Peyer's patch (tissue), 4 donors: ENCODE results near the gene CXXC5. TPM values are rescaled to one million over a fixed set of nuclear protein-coding genes. Genes with fewer than 3 reads are reported as not detected.
A peak's percentile ranks its signal among the peaks of the same experiment; 100 is the strongest.

Source experiments
- DNase-seq, 3 donors: peaks; one replicate each; pipeline ENCODE4 v3.0.0-alpha.2; 2017 to 2019
- H3K27ac ChIP-seq, 4 donors: fragments of 200-600 bp; sonication (generic); one replicate each; pipeline ENCODE4 v1.5.1; 2016 to 2019
- H3K27me3 ChIP-seq, 2 donors: fragments of 200-600 bp; sonication (generic); one replicate each; pipeline ENCODE4 v1.5.1; 2019
- H3K36me3 ChIP-seq, 3 donors: fragments of 200-600 bp; sonication (generic); one replicate each; pipeline ENCODE4 v1.5.1; 2016 to 2019
- H3K4me1 ChIP-seq, 4 donors: fragments of 200-600 bp; sonication (generic); one replicate each; pipeline ENCODE4 v1.5.1; 2016 to 2019
- H3K4me3 ChIP-seq, 4 donors: fragments of 200-600 bp; sonication (generic); 1 replicate in 3 of 4; 2 replicates in 1 of 4; pipeline ENCODE4 v1.5.1; 2016 to 2019; ENCODE audit warnings: mild to moderate bottlenecking in 1 of 4
- H3K9me3 ChIP-seq, 4 donors: fragments of 200-600 bp; sonication (generic); one replicate each; pipeline ENCODE4 v1.5.1; 2016 to 2019; ENCODE audit warnings: mild to moderate bottlenecking in 1 of 4
- POLR2A ChIP-seq, 2 donors: fragments of 450-650 bp; IDR thresholded peaks; one replicate each; pipeline ENCODE4 v1.5.1; 2017; ENCODE audit warnings: antibody characterized with exemption in 2 of 2, mild to moderate bottlenecking in 2 of 2, moderate library complexity in 2 of 2
- total RNA-seq, 4 donors: library from RNA; depleted of rRNA; stranded (reverse); fragments of >200 nt; gene quantifications; one replicate each; pipeline ENCODE4 v1.1.0, GENCODE V29; 2016
- TF ChIP-seq, protein P1 (sequence below), 6 experiments: fragments of 450-650 bp in 4 of 6; fragments of 200-600 bp in 2 of 6; sonication (generic) in 1 of 6; IDR thresholded peaks; one replicate each; pipeline ENCODE4 v1.5.1; 2017 to 2019; ENCODE audit warnings: antibody characterized with exemption in 6 of 6, mild to moderate bottlenecking in 3 of 6, moderate library complexity in 1 of 6

Gene CXXC5
- total RNA-seq, 4 donors from 2014 or later, result 21.7 to 49.5 (median 30.9) TPM

DNA sequence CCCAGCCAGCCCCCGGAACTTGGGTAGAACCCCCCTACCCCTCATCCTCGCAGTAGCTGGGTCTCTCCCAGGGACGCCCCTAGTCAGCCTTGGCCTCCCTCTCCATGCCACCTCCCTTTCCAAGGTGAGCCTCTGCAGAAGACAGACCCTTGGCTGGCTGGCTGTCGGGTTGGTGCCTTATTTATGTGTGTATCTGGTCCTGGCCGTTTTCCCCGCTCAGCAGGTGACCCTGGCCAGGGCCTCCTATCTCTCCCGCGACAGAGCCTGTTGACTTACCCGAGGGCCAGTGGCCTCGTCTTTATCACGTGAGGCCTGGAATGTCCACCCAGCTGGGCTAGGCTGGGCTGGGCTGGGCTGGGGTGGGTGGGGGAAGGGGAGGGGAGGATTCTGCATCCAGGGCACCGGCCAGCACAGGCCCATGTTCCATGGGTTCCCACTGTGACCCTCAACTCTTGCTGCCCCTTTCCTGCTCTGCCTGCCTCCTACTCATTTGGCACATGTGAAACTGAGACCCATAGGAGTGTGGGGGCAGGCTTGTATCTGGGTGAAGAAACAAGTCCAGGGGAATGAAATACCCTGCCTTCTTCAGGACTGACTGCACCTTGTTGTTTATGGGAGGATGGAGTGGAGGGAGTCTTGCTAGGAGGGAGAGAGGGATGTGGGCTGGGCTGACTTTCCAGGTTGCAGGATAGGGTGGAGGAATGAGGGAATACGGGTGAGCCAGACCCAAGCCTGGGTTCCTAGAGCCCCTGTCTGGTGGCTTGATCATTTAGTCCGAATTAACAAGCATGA is 3.1 kb downstream of the CXXC5 start:
- H3K36me3 ChIP-seq, result no peaks in the 10 kb centered on the region
- DNase-seq, result peak in 2 of 3 donors; percentile 69 to 73
- no peaks in the 10 kb centered on the region for H3K27me3 ChIP-seq
- peaks cover 12 to 85% (median 34%) of the 10 kb centered on the region in 4 donors for H3K4me1 ChIP-seq
- peak in 1 of 2 donors; percentile 17 for TF ChIP-seq POLR2A (IDR thresholded peaks at IDR 0.05)
- TF ChIP-seq, protein P1, sequence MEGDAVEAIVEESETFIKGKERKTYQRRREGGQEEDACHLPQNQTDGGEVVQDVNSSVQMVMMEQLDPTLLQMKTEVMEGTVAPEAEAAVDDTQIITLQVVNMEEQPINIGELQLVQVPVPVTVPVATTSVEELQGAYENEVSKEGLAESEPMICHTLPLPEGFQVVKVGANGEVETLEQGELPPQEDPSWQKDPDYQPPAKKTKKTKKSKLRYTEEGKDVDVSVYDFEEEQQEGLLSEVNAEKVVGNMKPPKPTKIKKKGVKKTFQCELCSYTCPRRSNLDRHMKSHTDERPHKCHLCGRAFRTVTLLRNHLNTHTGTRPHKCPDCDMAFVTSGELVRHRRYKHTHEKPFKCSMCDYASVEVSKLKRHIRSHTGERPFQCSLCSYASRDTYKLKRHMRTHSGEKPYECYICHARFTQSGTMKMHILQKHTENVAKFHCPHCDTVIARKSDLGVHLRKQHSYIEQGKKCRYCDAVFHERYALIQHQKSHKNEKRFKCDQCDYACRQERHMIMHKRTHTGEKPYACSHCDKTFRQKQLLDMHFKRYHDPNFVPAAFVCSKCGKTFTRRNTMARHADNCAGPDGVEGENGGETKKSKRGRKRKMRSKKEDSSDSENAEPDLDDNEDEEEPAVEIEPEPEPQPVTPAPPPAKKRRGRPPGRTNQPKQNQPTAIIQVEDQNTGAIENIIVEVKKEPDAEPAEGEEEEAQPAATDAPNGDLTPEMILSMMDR (IDR thresholded peaks at IDR 0.05), result no peak
- peak overlapping the region; percentile 84 to 96 (median 86) for H3K27ac ChIP-seq
- peak overlapping the region; percentile 79 to 95 (median 87) for H3K4me3 ChIP-seq
- no peaks in the 10 kb centered on the region for H3K9me3 ChIP-seq

DNA sequence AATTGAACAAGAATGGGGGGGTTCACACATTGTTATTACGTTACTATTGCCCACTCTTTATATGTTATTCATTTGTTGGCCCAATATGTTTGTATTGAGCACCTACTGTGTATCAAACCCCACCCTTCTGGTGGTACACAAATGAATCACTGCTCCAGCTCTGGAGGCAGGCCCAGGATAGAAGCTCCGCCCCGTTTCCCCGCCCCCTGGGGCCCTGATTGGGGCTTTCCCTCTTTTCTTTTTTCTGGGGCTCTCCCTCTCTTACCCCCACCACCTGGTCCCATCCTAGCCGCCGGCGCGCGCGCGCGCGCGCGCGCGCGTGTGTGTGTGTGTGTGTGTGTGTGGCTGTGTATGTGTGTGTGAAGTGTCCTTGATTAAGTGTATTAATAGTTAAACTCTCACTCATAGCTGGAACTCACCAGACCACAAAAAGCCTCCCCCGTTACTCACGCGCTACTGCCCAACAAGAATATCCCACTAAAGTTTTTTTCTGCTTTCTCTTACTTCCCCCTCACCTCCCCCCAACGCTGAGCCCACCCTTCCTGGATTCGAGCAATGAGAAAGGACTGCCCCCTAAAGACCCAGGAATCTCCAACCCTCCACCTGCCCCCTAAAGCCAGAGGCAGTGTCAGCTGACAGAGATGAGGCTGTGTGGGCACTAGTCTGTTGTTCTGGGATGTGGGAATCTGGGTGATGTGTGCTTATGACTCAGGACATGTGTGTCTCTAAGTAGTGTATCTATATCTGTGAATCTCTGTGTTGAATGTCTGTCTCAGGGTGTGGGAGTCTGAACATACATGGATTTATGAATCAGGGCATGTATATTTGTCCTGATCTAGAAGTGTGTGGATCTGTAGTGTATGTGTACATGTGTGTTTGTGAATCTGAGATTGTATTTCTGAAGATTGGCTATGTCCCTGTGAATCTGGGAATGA is 4.0 kb downstream of the CXXC5 start:
- Histone ChIP-seq H3K27ac (peak overlapping the region; percentile 84 to 96 (median 86)), H3K27me3 (no peaks in the 10 kb centered on the region), H3K36me3 (no peaks in the 10 kb centered on the region), H3K4me1 (peaks cover 12 to 78% (median 37%) of the 10 kb centered on the region in 4 donors), H3K4me3 (peak overlapping the region; percentile 79 to 95 (median 87)), H3K9me3 (no peaks in the 10 kb centered on the region)
- peak; percentile 83 to 94 (median 90) for DNase-seq
- TF ChIP-seq, protein P1 (IDR thresholded peaks at IDR 0.05), result no peak
- no peak for TF ChIP-seq POLR2A (IDR thresholded peaks at IDR 0.05)

DNA sequence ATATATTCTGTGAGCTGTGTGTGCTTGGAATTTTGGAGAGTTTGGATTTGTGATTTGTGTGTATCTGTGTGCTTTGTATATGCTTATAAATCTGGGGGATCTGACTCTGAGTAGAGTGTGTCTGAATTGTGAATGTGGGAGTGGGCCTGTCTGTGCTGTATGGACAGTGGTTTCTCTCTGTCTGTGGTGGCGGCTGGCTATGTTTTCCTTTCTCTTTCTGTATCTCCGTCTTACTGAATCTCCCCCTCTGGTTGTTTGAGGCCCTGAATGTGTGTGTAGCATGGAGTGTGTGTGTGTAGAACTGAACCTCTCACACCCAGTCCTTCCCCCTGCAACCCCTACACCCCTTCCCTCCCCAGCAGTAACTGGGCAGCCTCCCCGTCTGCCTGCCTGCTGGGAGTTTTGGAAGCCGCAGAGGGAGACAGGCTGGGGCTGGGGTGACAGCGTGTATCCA is 4.7 kb downstream of the CXXC5 start:
- TF ChIP-seq, protein P1 (IDR thresholded peaks at IDR 0.05), result peak in 1 of 6 experiments; percentile 4
- TF ChIP-seq POLR2A (IDR thresholded peaks at IDR 0.05), result no peak
- no peak for DNase-seq
- H3K27me3 ChIP-seq, result no peaks in the 10 kb centered on the region
- peaks cover 12 to 77% (median 37%) of the 10 kb centered on the region in 4 donors for H3K4me1 ChIP-seq
- peak overlapping the region; percentile 38 to 96 (median 80) for H3K27ac ChIP-seq
- H3K9me3 ChIP-seq, result no peaks in the 10 kb centered on the region
- H3K4me3 ChIP-seq, result peak overlapping the region in 3 of 4 donors; percentile 2 to 10 (median 2)
- H3K36me3 ChIP-seq, result no peaks in the 10 kb centered on the region

DNA sequence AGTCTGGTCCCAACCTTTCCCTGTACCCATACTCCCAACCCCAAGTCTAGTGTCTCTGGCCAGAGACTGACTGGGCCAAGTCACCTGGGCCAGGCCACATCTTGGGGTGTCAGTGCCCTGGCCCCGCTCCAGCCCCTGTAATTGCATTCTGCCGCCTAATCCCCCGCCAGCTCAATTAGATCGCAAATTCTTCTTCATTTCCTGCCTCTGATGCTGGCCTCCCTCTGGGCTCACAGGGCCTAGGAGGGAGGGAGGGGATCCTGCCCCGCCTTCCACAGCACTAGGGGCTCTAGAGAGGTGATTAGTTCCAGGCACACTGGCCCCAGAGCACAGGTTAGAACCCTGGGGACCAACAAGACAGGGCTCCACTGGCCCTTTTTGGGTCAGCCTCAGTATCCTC is 5.5 kb downstream of the CXXC5 start:
- peak overlapping the region in 1 of 4 donors; percentile 2 for H3K4me3 ChIP-seq
- TF ChIP-seq POLR2A (IDR thresholded peaks at IDR 0.05), result no peak
- TF ChIP-seq, protein P1 (IDR thresholded peaks at IDR 0.05), result no peak
- no peaks in the 10 kb centered on the region for H3K9me3 ChIP-seq
- no peaks in the 10 kb centered on the region for H3K36me3 ChIP-seq
- H3K27ac ChIP-seq, result peak overlapping the region; percentile 7 to 96 (median 80)
- no peak for DNase-seq
- H3K4me1 ChIP-seq, result peaks cover 12 to 82% (median 41%) of the 10 kb centered on the region in 4 donors
- no peaks in the 10 kb centered on the region for H3K27me3 ChIP-seq

DNA sequence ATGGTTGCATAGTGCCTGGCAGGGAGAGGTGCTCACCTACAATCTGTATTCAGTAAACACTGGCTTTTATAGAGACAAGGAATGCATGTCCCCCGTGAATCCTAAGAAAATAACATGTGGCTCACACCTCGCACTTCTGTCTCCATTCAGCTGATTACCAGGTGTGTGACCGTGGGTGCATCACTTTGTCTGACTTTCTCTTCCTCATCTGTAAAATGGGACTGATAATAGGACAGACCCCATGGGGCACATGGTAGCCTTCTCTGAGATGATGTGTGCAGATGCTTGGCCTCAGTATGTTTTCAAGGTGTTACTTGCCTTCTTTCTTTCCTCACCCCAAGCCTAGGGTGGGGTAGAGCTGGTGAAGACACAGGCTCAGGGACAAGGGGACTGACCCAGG is 6.3 kb downstream of the CXXC5 start:
- TF ChIP-seq, protein P1 (IDR thresholded peaks at IDR 0.05), result no peak
- TF ChIP-seq POLR2A (IDR thresholded peaks at IDR 0.05), result no peak
- Histone ChIP-seq H3K4me3 (no peak overlapping the region), H3K27me3 (no peaks in the 10 kb centered on the region), H3K9me3 (no peaks in the 10 kb centered on the region), H3K36me3 (no peaks in the 10 kb centered on the region), H3K27ac (peak overlapping the region; percentile 7 to 96 (median 74)), H3K4me1 (peaks cover 12 to 87% (median 49%) of the 10 kb centered on the region in 4 donors)
- no peak for DNase-seq
